ENCODE measurements around the gene HMGCL. TPM values are rescaled to one million over a fixed set of nuclear protein-coding genes. Genes with fewer than 3 reads are reported as not detected.
"Not testable (repeated sequence)": the region's sequence is repeated elsewhere in the genome, so short reads cannot be mapped to it uniquely, and the experiment has no call there.

Gene HMGCL
- total and polyA plus RNA-seq, 2 donors (not counting 1 experiment from before 2014, with no cell fraction given), result 41.3 to 74.6 TPM

GRCh38 chr1:23796466-23797271 is 28.6 kb downstream of the HMGCL start:
- Histone ChIP-seq H3K27ac (ENCODE audit: insufficient read depth, low read length) (no peak overlapping the region), H3K9ac (ENCODE audit: insufficient read depth, low read length) (no peak overlapping the region), H3K9me3 (ENCODE audit: control insufficient read depth, insufficient read depth, low read depth, low read length) (no peaks in the 10 kb centered on the region), H3K4me3 (replicated peaks in 1 of 4; ENCODE audit: control extremely low read depth in 1 of 4, insufficient read depth in 1 of 4, low read depth in 3 of 4, low read length in 4 of 4) (no peak overlapping the region), H3K79me2 (ENCODE audit: control insufficient read depth, insufficient read depth, low read length) (peaks cover 13% of the 10 kb centered on the region), H3K36me3 (ENCODE audit: control insufficient read depth, insufficient read depth, low read length) (peaks cover 14% of the 10 kb centered on the region), H3K4me1 (ENCODE audit: control insufficient read depth, extremely low read depth, insufficient read depth, low read length) (peaks cover 13% of the 10 kb centered on the region), H2AFZ (ENCODE audit: low read length) (no peak overlapping the region), H3K4me2 (ENCODE audit: extremely low read depth, insufficient read depth, low read length) (no peak overlapping the region), H4K20me1 (ENCODE audit: control insufficient read depth, extremely low read depth, insufficient read depth, low read length) (no peaks in the 10 kb centered on the region), H3K27me3 (ENCODE audit: control insufficient read depth, insufficient read depth, low read length) (no peaks in the 10 kb centered on the region)
- DNase-seq (ENCODE audit: low read depth in 2 of 2), result no peak
- TF ChIP-seq CTCF (conservative IDR thresholded peaks at IDR 0.05 in 1 of 2, IDR thresholded peaks at IDR 0.05 in 1 of 2; ENCODE audit: low read depth in 1 of 2, low read length in 2 of 2) (no peak), EZH2 (IDR thresholded peaks at IDR 0.05; ENCODE audit: low read length, missing control alignments) (no peak)

GRCh38 chr1:23795676-23796465 is 29.4 kb downstream of the HMGCL start:
- H3K27me3 ChIP-seq (ENCODE audit: control insufficient read depth, insufficient read depth, low read length), result no peaks in the 10 kb centered on the region
- H3K27ac ChIP-seq (ENCODE audit: insufficient read depth, low read length), result no peak overlapping the region
- TF ChIP-seq EZH2 (IDR thresholded peaks at IDR 0.05; ENCODE audit: low read length, missing control alignments), result no peak
- no peak for TF ChIP-seq CTCF (conservative IDR thresholded peaks at IDR 0.05 in 1 of 2, IDR thresholded peaks at IDR 0.05 in 1 of 2; ENCODE audit: low read depth in 1 of 2, low read length in 2 of 2)
- H3K36me3 ChIP-seq (ENCODE audit: control insufficient read depth, insufficient read depth, low read length), result peaks cover 14% of the 10 kb centered on the region
- no peak overlapping the region for H3K9ac ChIP-seq (ENCODE audit: insufficient read depth, low read length)
- DNase-seq (ENCODE audit: low read depth in 2 of 2), result no peak
- no peak overlapping the region for H3K4me3 ChIP-seq (replicated peaks in 1 of 4; ENCODE audit: control extremely low read depth in 1 of 4, insufficient read depth in 1 of 4, low read depth in 3 of 4, low read length in 4 of 4)
- H2AFZ ChIP-seq (ENCODE audit: low read length), result no peak overlapping the region
- H3K4me1 ChIP-seq (ENCODE audit: control insufficient read depth, extremely low read depth, insufficient read depth, low read length), result peaks cover 13% of the 10 kb centered on the region
- H3K4me2 ChIP-seq (ENCODE audit: extremely low read depth, insufficient read depth, low read length), result no peak overlapping the region
- no peaks in the 10 kb centered on the region for H3K9me3 ChIP-seq (ENCODE audit: control insufficient read depth, insufficient read depth, low read depth, low read length)
- H4K20me1 ChIP-seq (ENCODE audit: control insufficient read depth, extremely low read depth, insufficient read depth, low read length), result no peaks in the 10 kb centered on the region
- peaks cover 16% of the 10 kb centered on the region for H3K79me2 ChIP-seq (ENCODE audit: control insufficient read depth, insufficient read depth, low read length)

GRCh38 chr1:23794732-23795182 is 30.5 kb downstream of the HMGCL start:
- DNase-seq (ENCODE audit: low read depth in 2 of 2); H3K27ac ChIP-seq (ENCODE audit: insufficient read depth, low read length); H3K4me3 ChIP-seq (replicated peaks in 1 of 4; ENCODE audit: control extremely low read depth in 1 of 4, insufficient read depth in 1 of 4, low read depth in 3 of 4, low read length in 4 of 4); H3K9ac ChIP-seq (ENCODE audit: insufficient read depth, low read length); H3K27me3 ChIP-seq (ENCODE audit: control insufficient read depth, insufficient read depth, low read length); H4K20me1 ChIP-seq (ENCODE audit: control insufficient read depth, extremely low read depth, insufficient read depth, low read length); H3K4me2 ChIP-seq (ENCODE audit: extremely low read depth, insufficient read depth, low read length); H2AFZ ChIP-seq (ENCODE audit: low read length); H3K9me3 ChIP-seq (ENCODE audit: control insufficient read depth, insufficient read depth, low read depth, low read length): not testable (repeated sequence)
- peaks cover 19% of the 10 kb centered on the region for H3K4me1 ChIP-seq (ENCODE audit: control insufficient read depth, extremely low read depth, insufficient read depth, low read length)
- peaks cover 16% of the 10 kb centered on the region for H3K79me2 ChIP-seq (ENCODE audit: control insufficient read depth, insufficient read depth, low read length)
- H3K36me3 ChIP-seq (ENCODE audit: control insufficient read depth, insufficient read depth, low read length), result peaks cover 14% of the 10 kb centered on the region

Measured in fibroblast of lung (primary cell).